ENCODE results near the gene MTHFS. TPM values are rescaled to one million over a fixed set of nuclear protein-coding genes. Genes with fewer than 3 reads are reported as not detected.

MTHFS gene
- total RNA-seq, 2 donors from 2014 or later: 20.0 to 22.0 TPM

- intact Hi-C loops (cut with DNase I, micrococcal nuclease): no loop called here
- no peak for ATAC-seq
These were observed 10.7 kb downstream of the MTHFS start for GRCh38 chr15:79886124-79886523.

GRCh38 chr15:79884204-79884596 lies 12.6 kb downstream of the MTHFS start:
- intact Hi-C loops (cut with DNase I, micrococcal nuclease): no loop called here
- no peak for DNase-seq
- ATAC-seq: no peak

More at GRCh38 chr15:79886124-79886523, 10.7 kb downstream of the MTHFS start:
- no peak for DNase-seq

GRCh38 chr15:79883579-79884203 lies 13.1 kb downstream of the MTHFS start:
- intact Hi-C loops (cut with DNase I, micrococcal nuclease): no loop called here
- DNase-seq (no peak), ATAC-seq (no peak)

GRCh38 chr15:79881668-79882067 lies 15.1 kb downstream of the MTHFS start:
- ATAC-seq: no peak
- DNase-seq: no peak
- intact Hi-C loops (cut with DNase I, micrococcal nuclease): no loop called here

- DNase-seq: no peak
- no peak for ATAC-seq
- intact Hi-C loops (cut with DNase I, micrococcal nuclease): no loop called here
These were observed 15.6 kb downstream of the MTHFS start for GRCh38 chr15:79881254-79881653.

GRCh38 chr15:79878078-79878705 lies 18.6 kb downstream of the MTHFS start:
- DNase-seq (no peak), ATAC-seq (no peak)
- intact Hi-C loops (cut with DNase I, micrococcal nuclease): no loop called here

- no peak for DNase-seq
These were observed 21.6 kb downstream of the MTHFS start for GRCh38 chr15:79875213-79875612.

GRCh38 chr15:79874242-79874641 lies 22.6 kb downstream of the MTHFS start:
- DNase-seq (no peak), ATAC-seq (no peak)

More at GRCh38 chr15:79875213-79875612, 21.6 kb downstream of the MTHFS start:
- ATAC-seq: no peak
- intact Hi-C loops (cut with DNase I, micrococcal nuclease): no loop called here

GRCh38 chr15:79872358-79873017 lies 24.3 kb downstream of the MTHFS start:
- DNase-seq (no peak), ATAC-seq (no peak)
- intact Hi-C loops (cut with DNase I, micrococcal nuclease): no loop called here

More at GRCh38 chr15:79874242-79874641, 22.6 kb downstream of the MTHFS start:
- intact Hi-C loops (cut with DNase I, micrococcal nuclease): no loop called here

- ATAC-seq (no peak), DNase-seq (no peak)
- intact Hi-C loops (cut with DNase I, micrococcal nuclease): no loop called here
These were observed 28.3 kb downstream of the MTHFS start for GRCh38 chr15:79868554-79868953.

- no peak for ATAC-seq
- intact Hi-C loops (cut with DNase I, micrococcal nuclease): no loop called here
- DNase-seq: no peak
These were observed 32.9 kb downstream of the MTHFS start for GRCh38 chr15:79863886-79864285.

GRCh38 chr15:79862191-79862590 lies 34.6 kb downstream of the MTHFS start:
- intact Hi-C loops (cut with DNase I, micrococcal nuclease): no loop called here
- DNase-seq (no peak), ATAC-seq (peak; percentile 46)

GRCh38 chr15:79860661-79861060 lies 36.2 kb downstream of the MTHFS start:
- intact Hi-C loops (cut with DNase I, micrococcal nuclease): no loop called here
- DNase-seq (no peak), ATAC-seq (no peak)

GRCh38 chr15:79858469-79858868 lies 38.3 kb downstream of the MTHFS start:
- no peak for DNase-seq
- ATAC-seq: no peak
- intact Hi-C loops (cut with DNase I, micrococcal nuclease): loop anchor here in 1 of 2 donors (10.0 kb wide), 1 partner anchor 474 kb away; no protein-coding TSS in a partner anchor

- peak; percentile 40 to 62 for DNase-seq
- intact Hi-C loops (cut with DNase I, micrococcal nuclease): loop anchor here (5.0 to 10.0 kb wide), 2 partner anchors 469 to 471 kb away; no protein-coding TSS in a partner anchor
- ATAC-seq: peak; percentile 97
These were observed 43.1 kb downstream of the MTHFS start for GRCh38 chr15:79853492-79854328.

GRCh38 chr15:79849789-79850188 lies 47.0 kb downstream of the MTHFS start:
- intact Hi-C loops (cut with DNase I, micrococcal nuclease): loop anchor here (5.0 to 10.0 kb wide), 2 partner anchors 465 to 467 kb away; no protein-coding TSS in a partner anchor
- peak; percentile 50 for ATAC-seq
- peak in 1 of 2 donors; percentile 15 for DNase-seq

GRCh38 chr15:79846539-79846938 lies 50.3 kb downstream of the MTHFS start:
- DNase-seq: no peak
- intact Hi-C loops (cut with DNase I, micrococcal nuclease): no loop called here
- no peak for ATAC-seq

GRCh38 chr15:79844221-79844620 lies 52.6 kb downstream of the MTHFS start:
- intact Hi-C loops (cut with DNase I, micrococcal nuclease): no loop called here
- no peak for ATAC-seq
- DNase-seq: no peak

- DNase-seq (no peak), ATAC-seq (no peak)
- intact Hi-C loops (cut with DNase I, micrococcal nuclease): no loop called here
These were observed 59.0 kb downstream of the MTHFS start for GRCh38 chr15:79837846-79838245.

Measured in left colon (tissue), 2 donors.